Right atrium auricular region (tissue), 2 donors: ENCODE data around the gene WWP2. TPM values are rescaled to one million over a fixed set of nuclear protein-coding genes. Genes with fewer than 3 reads are reported as not detected.

Experiments used
- DNase-seq: peaks from one replicate; pipeline ENCODE4 v3.0.0-alpha.2; 2019; ENCODE audit warnings: low spot score
- H3K27ac ChIP-seq, 2 donors: fragments of 200-600 bp; sonication (generic); 1 replicate in 1 of 2; 2 replicates in 1 of 2; pipeline ENCODE4 v1.5.1; 2016 to 2019
- H3K27me3 ChIP-seq, 2 donors: fragments of 200-600 bp; sonication (generic); one replicate each; pipeline versions ENCODE4 v1.5.1 to v1.6.0; 2017 to 2019
- H3K36me3 ChIP-seq: fragments of 200-600 bp; sonication (generic); one replicate; pipeline ENCODE4 v1.5.1; 2016
- H3K4me1 ChIP-seq, 2 donors: fragments of 200-600 bp; sonication (generic); one replicate each; pipeline versions ENCODE4 v1.5.1 to v1.6.0; 2017 to 2019
- H3K4me3 ChIP-seq, 2 donors: fragments of 200-600 bp; sonication (generic); 1 replicate in 1 of 2; 2 replicates in 1 of 2; pipeline ENCODE4 v1.5.1; 2017 to 2019; ENCODE audit warnings: mild to moderate bottlenecking in 1 of 2, moderate library complexity in 1 of 2
- H3K9me3 ChIP-seq, 2 donors: fragments of 200-600 bp; sonication (generic); one replicate each; pipeline ENCODE4 v1.5.1; 2019
- total RNA-seq, 2 donors: library from RNA; depleted of rRNA; stranded (reverse); fragments of >200 nt; gene quantifications; one replicate each; pipeline ENCODE4 v1.1.0, GENCODE V29; 2016
- TF ChIP-seq, protein P1 (sequence below), 2 donors: fragments of 200-600 bp; sonication (generic); IDR thresholded peaks; one replicate each; pipeline ENCODE4 v1.5.1; 2019; ENCODE audit warnings: antibody characterized with exemption in 2 of 2

The WWP2 gene
- total RNA-seq, 2 donors from 2014 or later, result 16.1 to 21.2 TPM

DNA sequence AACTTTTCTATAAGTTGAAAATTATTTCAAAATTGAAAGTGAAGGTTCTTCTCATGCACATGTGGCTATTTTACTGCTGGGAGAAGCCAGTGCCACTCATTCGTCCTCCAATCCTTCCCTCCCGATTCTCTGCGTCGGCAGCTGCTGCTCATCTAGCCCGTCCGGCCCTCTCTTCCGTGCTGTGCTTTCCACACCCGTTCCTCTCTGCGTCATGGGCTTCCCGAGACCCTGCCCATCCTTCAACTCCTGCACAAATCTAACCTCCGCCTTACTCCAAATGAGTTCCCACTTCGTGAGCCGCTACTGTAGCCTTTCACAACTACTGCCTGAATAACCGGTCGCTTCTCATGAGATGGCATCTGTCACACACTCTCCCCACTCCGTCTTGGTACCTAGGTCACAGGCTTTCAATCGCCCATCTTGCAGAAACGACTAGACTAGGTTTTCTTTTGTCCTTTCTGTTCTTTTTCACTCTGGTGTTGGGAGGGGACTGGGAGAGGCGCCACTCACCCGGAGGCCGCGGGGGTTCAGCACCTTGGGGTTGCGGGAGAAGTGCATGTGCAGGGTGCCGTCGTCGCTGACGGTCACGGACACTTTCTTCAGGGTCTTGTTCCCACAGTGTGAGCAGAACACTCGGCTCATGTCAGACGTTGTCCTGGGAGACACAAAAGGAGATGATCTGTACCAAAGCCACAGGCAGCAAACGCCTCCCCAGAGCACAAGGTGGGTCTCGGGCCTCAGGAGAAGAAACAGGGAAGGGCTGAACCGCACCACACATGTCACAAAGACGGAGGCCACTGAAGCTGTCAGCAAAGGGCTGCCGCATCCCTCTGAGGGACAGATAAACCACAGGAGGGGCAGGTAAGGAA is 17.5 kb upstream of the WWP2 start:
- H3K27ac ChIP-seq, result no peak overlapping the region
- peaks cover 0 to 7% of the 10 kb centered on the region in 2 donors for H3K4me1 ChIP-seq
- no peaks in the 10 kb centered on the region for H3K27me3 ChIP-seq
- no peaks in the 10 kb centered on the region for H3K9me3 ChIP-seq
- peaks cover 96% of the 10 kb centered on the region for H3K36me3 ChIP-seq
- DNase-seq, result no peak
- TF ChIP-seq, protein P1, sequence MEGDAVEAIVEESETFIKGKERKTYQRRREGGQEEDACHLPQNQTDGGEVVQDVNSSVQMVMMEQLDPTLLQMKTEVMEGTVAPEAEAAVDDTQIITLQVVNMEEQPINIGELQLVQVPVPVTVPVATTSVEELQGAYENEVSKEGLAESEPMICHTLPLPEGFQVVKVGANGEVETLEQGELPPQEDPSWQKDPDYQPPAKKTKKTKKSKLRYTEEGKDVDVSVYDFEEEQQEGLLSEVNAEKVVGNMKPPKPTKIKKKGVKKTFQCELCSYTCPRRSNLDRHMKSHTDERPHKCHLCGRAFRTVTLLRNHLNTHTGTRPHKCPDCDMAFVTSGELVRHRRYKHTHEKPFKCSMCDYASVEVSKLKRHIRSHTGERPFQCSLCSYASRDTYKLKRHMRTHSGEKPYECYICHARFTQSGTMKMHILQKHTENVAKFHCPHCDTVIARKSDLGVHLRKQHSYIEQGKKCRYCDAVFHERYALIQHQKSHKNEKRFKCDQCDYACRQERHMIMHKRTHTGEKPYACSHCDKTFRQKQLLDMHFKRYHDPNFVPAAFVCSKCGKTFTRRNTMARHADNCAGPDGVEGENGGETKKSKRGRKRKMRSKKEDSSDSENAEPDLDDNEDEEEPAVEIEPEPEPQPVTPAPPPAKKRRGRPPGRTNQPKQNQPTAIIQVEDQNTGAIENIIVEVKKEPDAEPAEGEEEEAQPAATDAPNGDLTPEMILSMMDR (IDR thresholded peaks at IDR 0.05), result no peak
- no peak overlapping the region for H3K4me3 ChIP-seq

DNA sequence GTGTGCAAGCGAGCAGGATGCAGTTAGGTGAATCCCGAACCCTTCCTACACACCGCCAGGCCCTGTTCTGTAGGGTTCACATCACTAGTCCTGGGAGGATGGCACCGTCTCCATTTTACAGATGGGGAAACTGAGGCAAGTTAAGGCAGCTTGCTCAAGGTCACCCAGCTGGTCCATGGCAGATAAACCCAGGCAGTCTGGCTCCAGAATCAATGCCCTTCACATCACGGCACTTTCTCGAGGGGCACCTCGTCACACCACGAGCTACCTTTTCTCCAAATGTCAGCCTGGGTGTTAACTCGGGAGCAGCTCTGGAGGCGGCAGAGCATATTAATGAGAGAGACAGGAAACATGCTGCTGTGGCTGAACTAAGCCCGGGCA is 16.9 kb upstream of the WWP2 start:
- Histone ChIP-seq H3K4me3 (no peak overlapping the region), H3K36me3 (peaks cover 96% of the 10 kb centered on the region), H3K27ac (no peak overlapping the region), H3K4me1 (peaks cover 0 to 7% of the 10 kb centered on the region in 2 donors), H3K9me3 (no peaks in the 10 kb centered on the region), H3K27me3 (no peaks in the 10 kb centered on the region)
- no peak for DNase-seq
- TF ChIP-seq, protein P1 (IDR thresholded peaks at IDR 0.05), result no peak

DNA sequence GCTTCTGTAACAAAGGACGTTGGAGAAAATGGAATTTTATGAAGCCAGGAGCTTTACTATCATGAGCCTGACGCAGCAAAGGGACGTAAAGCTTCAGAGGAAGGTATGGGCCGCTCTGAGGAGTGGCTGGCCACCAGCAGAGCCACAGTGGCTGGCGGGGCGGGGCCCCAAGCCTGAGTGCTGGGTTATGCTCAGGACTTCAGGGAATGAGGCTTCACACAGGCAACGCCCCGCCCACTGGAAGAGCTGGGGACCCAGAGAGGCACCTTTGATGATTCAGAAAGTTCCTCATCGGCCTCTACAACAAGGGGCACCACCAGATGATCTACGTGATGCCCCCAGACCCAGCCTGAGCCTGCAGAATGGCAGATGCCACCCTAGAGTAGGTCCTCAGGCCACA is 16.2 kb upstream of the WWP2 start:
- TF ChIP-seq, protein P1 (IDR thresholded peaks at IDR 0.05), result no peak
- no peaks in the 10 kb centered on the region for H3K27me3 ChIP-seq
- H3K4me1 ChIP-seq, result peaks cover 0 to 7% of the 10 kb centered on the region in 2 donors
- no peak overlapping the region for H3K27ac ChIP-seq
- DNase-seq, result no peak
- H3K4me3 ChIP-seq, result no peak overlapping the region
- H3K36me3 ChIP-seq, result peaks cover 99% of the 10 kb centered on the region
- no peaks in the 10 kb centered on the region for H3K9me3 ChIP-seq

DNA sequence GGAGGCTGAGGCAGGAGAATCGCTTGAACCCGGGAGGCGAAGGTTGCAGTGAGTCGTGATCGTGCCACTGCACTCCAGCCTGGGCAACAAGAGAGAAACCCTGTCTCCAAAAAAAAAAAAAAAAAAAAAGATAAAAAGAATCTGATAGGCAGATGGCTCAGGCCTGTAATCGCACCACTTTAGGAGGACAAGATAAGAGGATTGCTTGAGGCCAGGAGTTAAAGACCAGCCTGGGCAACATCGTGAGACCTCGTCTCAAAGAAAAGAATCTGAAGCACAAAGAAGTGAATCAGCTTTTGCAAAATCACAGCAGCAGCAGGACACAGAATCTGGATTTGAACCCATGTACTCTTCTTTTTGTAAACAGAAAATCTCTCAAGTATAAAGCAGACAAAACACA is 15.0 kb upstream of the WWP2 start:
- TF ChIP-seq, protein P1 (IDR thresholded peaks at IDR 0.05), result no peak
- H3K9me3 ChIP-seq, result no peaks in the 10 kb centered on the region
- peaks cover 97% of the 10 kb centered on the region for H3K36me3 ChIP-seq
- DNase-seq, result no peak
- no peaks in the 10 kb centered on the region for H3K27me3 ChIP-seq
- H3K4me1 ChIP-seq, result no peaks in the 10 kb centered on the region
- no peak overlapping the region for H3K4me3 ChIP-seq
- no peak overlapping the region for H3K27ac ChIP-seq

DNA sequence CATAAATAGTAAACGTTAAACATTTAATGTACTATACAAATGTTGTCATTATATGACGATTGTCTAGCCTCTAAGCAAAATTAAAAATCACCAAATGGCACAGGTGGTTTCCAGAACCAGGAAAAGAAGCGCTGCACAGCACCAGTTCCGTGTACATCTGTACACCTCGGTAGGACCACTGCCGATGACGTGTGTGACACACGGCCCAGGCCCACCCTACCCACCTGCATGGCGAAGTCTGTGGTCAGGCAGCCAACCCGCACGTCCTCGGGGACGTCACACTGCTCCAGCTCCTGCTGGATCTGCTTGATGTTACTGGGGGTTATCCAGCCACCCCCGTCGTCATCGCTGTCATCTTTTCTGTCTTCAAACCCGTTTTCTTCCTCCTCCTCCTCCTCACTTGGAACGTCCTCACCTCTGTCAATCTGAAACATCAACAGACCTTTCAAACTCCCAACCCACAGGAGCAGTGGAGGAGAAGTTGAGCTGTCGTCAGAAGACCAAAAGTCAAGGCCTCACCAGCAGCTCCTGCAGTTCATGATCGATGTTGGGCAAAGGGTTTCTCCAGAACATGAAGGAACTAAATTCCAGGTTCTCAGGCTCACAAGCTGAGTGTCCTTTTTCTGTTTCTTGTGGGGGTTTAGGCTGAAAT is 13.3 kb upstream of the WWP2 start:
- Histone ChIP-seq H3K9me3 (no peaks in the 10 kb centered on the region), H3K27ac (no peak overlapping the region), H3K4me3 (no peak overlapping the region), H3K27me3 (no peaks in the 10 kb centered on the region), H3K4me1 (peaks cover 0 to 16% of the 10 kb centered on the region in 2 donors), H3K36me3 (peaks cover 80% of the 10 kb centered on the region)
- DNase-seq, result no peak
- TF ChIP-seq, protein P1 (IDR thresholded peaks at IDR 0.05), result no peak
